ENCODE results near the gene CAMK2D.
"Not testable (repeated sequence)": the region's sequence is repeated elsewhere in the genome, so short reads cannot be mapped to it uniquely, and the experiment has no call there.

Gene CAMK2D

GRCh38 chr4:113727802-113728201 is 33.7 kb downstream of the CAMK2D start:
- no peak for DNase-seq

- no peak for DNase-seq
These were observed 35.6 kb downstream of the CAMK2D start for GRCh38 chr4:113725963-113726362.

GRCh38 chr4:113718252-113718651 is 43.3 kb downstream of the CAMK2D start:
- no peak for DNase-seq

GRCh38 chr4:113711883-113712662 is 49.5 kb downstream of the CAMK2D start:
- no peak for DNase-seq

DNA sequence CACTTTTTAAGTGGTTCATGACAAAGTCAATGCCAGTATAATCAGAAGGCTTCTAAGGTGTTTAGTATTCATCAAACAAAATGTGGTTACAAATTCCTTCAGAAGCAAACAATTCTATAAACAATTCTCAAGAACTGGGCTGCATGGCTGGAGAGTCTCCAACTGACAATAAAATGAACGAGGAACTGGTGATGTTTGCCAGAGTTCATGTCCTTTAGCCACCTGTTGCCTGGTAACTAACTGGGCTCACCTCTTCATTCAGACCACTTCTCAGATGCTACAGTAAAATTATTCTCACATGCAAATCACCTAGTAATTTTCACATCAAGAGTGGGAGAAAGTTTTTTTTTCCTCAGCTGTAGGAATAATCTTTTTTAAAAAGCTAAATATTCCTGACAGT is 53.3 kb downstream of the CAMK2D start:
- DNase-seq = no peak

GRCh38 chr4:113707048-113707447 is 54.5 kb downstream of the CAMK2D start:
- DNase-seq = no peak

DNA sequence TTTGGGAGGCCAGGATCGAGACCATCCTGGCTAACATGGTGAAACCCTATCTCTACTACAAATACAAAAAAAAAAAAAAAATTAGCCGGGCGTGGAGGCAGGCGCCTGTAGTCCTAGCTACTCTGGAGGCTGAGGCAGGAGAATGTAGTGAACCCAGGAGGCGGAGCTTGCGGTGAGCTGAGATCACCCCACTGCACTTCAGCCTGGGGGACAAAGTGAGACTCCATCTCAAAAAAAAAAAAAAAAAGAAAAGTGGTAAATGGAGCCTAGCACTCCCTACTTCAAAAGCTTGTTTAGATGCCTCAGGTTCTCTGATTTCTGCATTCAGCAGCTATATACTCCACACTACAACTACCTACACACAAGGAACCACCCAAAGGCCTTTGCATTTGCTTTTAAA is 56.4 kb downstream of the CAMK2D start:
- not testable (repeated sequence) for DNase-seq

DNA sequence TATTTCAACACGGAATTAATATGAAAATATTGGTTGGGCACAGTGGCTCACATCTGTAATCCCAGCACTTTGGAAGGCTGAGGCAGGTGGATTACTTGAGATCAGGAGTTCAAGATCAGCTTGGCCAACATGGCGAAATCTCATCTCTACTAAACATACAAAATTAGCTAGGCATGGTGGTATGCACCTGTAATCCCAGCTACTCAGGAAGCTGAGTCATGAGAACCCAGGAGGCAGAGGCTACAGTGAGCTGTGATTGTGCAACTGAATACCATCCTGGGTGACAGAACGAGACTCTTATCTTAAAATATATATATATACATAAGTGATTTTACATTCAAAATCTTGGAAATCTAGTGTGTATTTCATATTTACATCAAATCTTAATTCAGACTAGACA is 58.9 kb downstream of the CAMK2D start:
- not testable (repeated sequence) for DNase-seq

- DNase-seq = no peak
These were observed 60.4 kb downstream of the CAMK2D start for GRCh38 chr4:113701169-113701568.

- DNase-seq = no peak
These were observed 60.9 kb downstream of the CAMK2D start for GRCh38 chr4:113700602-113701150.

DNA sequence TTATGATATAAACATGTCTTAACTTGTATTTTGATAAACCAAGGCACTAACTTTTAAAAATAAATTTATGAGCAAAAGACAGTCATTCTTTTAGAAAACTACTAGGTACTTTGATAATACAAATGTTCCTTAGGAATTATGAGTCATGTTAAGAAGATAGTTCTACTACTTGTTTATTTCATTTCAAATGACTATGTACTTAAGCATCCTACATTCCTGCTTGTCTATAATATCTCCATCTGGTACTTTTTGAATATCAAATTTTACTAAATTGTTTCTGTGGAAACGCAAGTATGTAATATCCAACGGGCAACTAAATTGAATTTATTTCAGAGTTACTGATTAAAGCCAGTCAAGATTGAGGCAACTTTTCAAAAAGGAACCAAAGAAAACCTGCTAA is 61.8 kb downstream of the CAMK2D start:
- DNase-seq = no peak

GRCh38 chr4:113697429-113697828 is 64.1 kb downstream of the CAMK2D start:
- DNase-seq = no peak

DNA sequence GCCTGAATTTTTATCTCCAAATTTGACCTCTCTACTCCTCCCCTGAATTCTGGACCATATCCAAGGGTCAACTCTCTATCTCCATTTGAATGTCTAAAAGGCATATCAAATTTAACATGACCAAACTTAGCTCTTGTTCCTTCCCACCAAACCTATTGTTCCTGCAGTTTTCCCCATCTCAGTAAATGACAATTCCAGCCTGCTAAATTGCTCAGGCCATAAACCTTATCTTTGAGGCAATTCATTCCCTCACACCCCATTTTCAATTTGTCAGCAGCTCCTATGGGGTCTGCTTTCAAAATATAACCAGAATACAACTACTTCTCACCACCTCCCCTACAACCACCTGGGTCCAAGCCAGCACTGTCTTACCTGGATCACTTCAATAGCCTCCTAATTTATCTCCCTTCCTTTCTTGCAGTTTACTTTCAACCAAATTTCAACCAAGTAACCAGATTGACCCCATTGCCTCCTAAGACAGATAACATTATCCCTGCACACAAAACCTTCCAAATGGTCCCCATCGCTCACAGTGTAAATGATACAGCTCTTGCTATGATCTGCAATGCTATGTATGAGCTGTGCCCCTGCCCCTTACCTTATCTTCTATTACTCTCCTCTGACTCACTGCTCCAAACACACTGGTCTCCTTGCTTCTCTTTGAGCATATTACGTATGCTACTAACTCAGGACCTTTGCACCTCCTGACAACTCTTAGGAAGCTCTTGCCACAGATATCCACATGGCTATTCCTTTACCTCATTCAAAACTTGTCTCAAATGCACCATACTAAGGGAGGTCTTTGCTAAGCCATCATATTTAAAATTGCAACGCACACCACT is 66.0 kb downstream of the CAMK2D start:
- DNase-seq = no peak

- DNase-seq = no peak
These were observed 67.5 kb downstream of the CAMK2D start for GRCh38 chr4:113694008-113694407.

DNA sequence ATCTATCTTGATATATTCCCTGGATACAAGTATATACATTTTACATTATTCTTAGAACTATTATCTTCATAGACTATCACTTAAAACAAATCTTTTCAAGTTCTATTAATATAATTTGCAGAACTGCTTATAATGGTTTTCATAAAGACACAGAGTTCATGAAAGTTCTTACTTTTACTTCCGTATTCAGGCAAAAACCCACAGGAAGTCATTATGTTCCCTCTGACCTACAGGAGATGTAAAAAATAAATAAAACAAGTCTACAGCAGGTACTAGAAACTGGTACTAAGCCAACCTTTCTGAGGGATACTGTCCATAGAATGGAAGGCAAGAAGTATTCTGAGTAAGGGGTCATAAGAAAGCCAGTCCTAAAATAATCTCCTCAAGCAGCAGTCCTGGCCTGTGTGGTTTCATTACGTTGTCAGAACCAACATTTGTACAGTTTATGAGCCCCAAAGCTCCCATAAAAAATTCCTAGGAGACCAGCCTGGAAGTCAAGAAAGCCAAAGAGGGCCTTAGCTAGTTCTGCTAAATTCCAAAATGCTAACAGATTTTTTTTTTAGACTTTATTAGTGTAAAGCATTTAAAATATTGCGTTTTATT is 68.6 kb downstream of the CAMK2D start:
- DNase-seq = no peak

DNA sequence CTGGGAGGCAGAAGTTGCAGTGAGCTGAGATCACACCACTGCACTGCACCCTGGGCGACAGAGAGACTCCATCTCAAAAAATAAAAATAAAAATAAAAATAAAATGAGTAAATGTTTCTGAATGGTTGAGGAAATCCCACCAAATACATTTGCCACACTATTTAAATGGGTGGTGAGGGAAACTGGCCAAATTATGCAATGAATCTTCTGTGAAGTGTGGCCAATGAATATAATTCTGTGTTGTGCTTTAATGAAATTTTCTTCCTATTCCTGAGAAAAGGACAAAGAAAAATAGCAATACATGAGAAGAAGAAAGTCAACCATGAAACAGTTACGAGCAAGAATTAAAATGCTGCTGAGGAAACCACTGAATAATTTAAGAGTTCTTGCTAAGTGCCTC is 69.9 kb downstream of the CAMK2D start:
- DNase-seq = no peak

GRCh38 chr4:113689394-113689793 is 72.1 kb downstream of the CAMK2D start:
- no peak for DNase-seq

DNA sequence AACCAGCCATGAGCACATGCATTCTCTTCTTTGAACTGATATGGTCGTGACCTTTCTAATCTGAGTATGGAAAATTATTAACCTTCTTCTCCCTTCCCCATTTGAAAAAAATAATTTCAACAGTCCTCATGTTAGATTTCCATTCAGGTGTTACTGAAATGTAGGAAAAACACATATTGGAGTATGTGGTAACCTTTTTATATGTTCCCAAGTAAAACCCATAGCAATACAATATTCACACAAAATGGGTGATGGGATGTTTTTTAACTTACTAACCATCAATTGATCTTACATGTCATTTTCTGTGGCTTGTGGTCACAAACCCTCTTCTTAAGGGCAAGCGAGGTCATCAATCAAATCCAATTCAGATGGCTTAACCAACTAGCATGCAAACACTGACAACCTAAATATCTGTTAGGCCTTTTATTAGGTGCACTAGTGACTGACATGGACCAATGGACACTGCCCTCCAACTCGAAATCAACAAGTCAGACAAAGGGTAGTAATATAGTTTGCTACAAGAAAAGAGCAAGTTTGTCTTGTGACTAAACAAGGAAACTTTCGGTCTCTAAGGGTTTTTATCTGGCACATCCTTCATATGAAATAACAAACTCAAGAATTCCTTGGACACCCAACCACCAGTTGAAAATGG is 74.3 kb downstream of the CAMK2D start:
- no peak for DNase-seq

DNA sequence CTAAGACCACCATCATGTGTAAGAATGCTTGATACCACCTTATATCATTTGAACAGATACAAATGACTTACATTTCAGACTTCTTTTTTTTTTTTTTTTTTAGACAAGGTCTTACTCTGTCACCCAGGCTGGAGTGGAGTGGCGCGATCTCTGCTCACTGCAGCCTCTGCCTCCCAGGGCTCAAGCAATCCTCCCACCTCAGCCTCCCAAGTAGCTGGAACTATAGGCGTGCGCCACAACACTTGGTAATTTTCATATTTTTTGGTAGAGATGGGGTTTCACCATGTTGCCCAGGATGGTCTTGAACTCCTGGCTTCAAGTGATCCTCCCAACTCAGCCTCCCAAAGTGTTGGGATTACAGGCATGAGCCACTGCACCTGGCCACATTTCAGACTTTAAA is 76.4 kb downstream of the CAMK2D start:
- DNase-seq = not testable (repeated sequence)

DNA sequence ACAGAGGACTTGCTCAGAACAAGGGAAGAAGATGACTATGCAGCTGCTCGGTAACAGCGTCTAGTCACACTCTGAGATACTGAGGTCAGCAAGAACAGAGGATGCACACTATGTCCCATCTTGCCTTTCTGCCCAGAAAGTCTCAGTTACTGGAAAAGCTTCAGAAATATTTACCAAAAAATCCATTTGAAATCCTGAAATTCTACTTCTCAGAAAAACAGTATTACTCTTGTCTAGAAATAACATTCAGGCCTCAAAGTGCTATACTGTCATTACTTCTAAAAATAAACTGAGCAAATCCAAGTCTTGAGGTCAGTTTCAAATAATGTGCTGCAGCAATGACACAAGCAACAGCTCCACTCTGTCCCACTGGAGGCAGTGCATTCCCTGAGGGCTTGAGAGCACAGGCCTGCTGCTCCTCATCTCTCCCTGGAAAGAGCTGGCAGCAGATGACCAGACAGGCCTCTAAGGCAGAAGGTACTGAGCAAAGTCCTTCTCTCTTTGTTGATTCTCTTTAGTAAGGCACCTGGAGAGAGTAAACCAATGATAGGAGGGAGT is 76.9 kb downstream of the CAMK2D start:
- no peak for DNase-seq

GRCh38 chr4:113682730-113683537 is 78.6 kb downstream of the CAMK2D start:
- DNase-seq = no peak

GRCh38 chr4:113678641-113679040 is 82.9 kb downstream of the CAMK2D start:
- DNase-seq = no peak
